Liver (tissue), 9 donors: ENCODE data around the gene APOH. TPM values are rescaled to one million over a fixed set of nuclear protein-coding genes. Genes with fewer than 3 reads are reported as not detected.
A peak's percentile ranks its signal among the peaks of the same experiment; 100 is the strongest.

Experiments used
- DNase-seq: peaks from one replicate; pipeline ENCODE4 v3.0.0-alpha.2; 2017; ENCODE audit warnings: low spot score
- H3K27ac ChIP-seq, 2 donors: one replicate each; pipeline ENCODE4 v1.7.0; 2013; ENCODE audit warnings: inconsistent platforms in 2 of 2, low read length in 2 of 2, control low read depth in 1 of 2, low read depth in 1 of 2, mild to moderate bottlenecking in 1 of 2
- H3K27me3 ChIP-seq, 4 donors: one replicate each; pipeline versions ENCODE4 v1.6.1 to v1.7.0; 2013; ENCODE audit warnings: low read length in 3 of 4, inconsistent platforms in 1 of 4, mild to moderate bottlenecking in 1 of 4, moderate library complexity in 1 of 4; ENCODE audit not compliant: control insufficient read depth in 4 of 4, insufficient read depth in 4 of 4
- H3K36me3 ChIP-seq, 4 donors: one replicate each; pipeline versions ENCODE4 v1.6.1 to v1.7.0; 2013; ENCODE audit warnings: low read length in 3 of 4, mild to moderate bottlenecking in 3 of 4, low read depth in 1 of 4, moderate library complexity in 1 of 4; ENCODE audit not compliant: control insufficient read depth in 4 of 4, insufficient read depth in 3 of 4
- H3K4me1 ChIP-seq, 4 donors: one replicate each; pipeline versions ENCODE4 v1.6.1 to v1.7.0; 2013; ENCODE audit warnings: low read length in 3 of 4, mild to moderate bottlenecking in 3 of 4, moderate library complexity in 1 of 4; ENCODE audit not compliant: control insufficient read depth in 4 of 4, insufficient read depth in 4 of 4
- H3K4me3 ChIP-seq, 3 donors: one replicate each; pipeline versions ENCODE4 v1.6.1 to v1.7.0; 2013; ENCODE audit warnings: low read length in 3 of 3, control low read depth in 1 of 3, low read depth in 1 of 3, mild to moderate bottlenecking in 1 of 3
- H3K9ac ChIP-seq, 2 donors: one replicate each; pipeline ENCODE4 v1.7.0; 2013; ENCODE audit warnings: low read length in 2 of 2, mild to moderate bottlenecking in 2 of 2, moderate library complexity in 2 of 2, control low read depth in 1 of 2, low read depth in 1 of 2
- H3K9me3 ChIP-seq, 4 donors: one replicate each; pipeline versions ENCODE4 v1.6.1 to v1.7.0; 2013; ENCODE audit warnings: low read length in 3 of 4; ENCODE audit not compliant: control insufficient read depth in 4 of 4
- EGR1 ChIP-seq, 2 donors: IDR thresholded peaks; 2 replicates each; pipeline ENCODE4 v1.6.1; 2016 to 2018; ENCODE audit warnings: antibody characterized with exemption in 2 of 2, low read depth in 2 of 2
- FOXA1 ChIP-seq: IDR thresholded peaks from 2 replicates; pipeline ENCODE4 v1.6.1; 2016; ENCODE audit warnings: antibody characterized with exemption
- FOXA2 ChIP-seq: IDR thresholded peaks from 2 replicates; pipeline ENCODE4 v1.6.1; 2016; ENCODE audit warnings: antibody characterized with exemption
- GABPA ChIP-seq, 2 donors: IDR thresholded peaks in 1 of 2; conservative IDR thresholded peaks in 1 of 2; 2 replicates each; pipeline ENCODE4 v1.6.1; 2016; ENCODE audit warnings: antibody characterized with exemption in 2 of 2, mild to moderate bottlenecking in 1 of 2, moderate library complexity in 1 of 2
- HNF4A ChIP-seq, 2 donors: conservative IDR thresholded peaks; 2 replicates each; pipeline ENCODE4 v1.6.1; 2016; ENCODE audit warnings: antibody characterized with exemption in 2 of 2, mild to moderate bottlenecking in 2 of 2
- HNF4G ChIP-seq: IDR thresholded peaks from 2 replicates; pipeline ENCODE4 v1.6.1; 2016; ENCODE audit warnings: antibody characterized with exemption
- JUND ChIP-seq, 2 donors: IDR thresholded peaks; 2 replicates each; pipeline ENCODE4 v1.6.1; 2016; ENCODE audit warnings: antibody characterized with exemption in 2 of 2
- NR2F2 ChIP-seq: IDR thresholded peaks from 2 replicates; pipeline ENCODE4 v1.6.1; 2016; ENCODE audit warnings: antibody characterized with exemption
- RAD21 ChIP-seq, 2 donors: IDR thresholded peaks; 2 replicates each; pipeline ENCODE4 v1.6.1; 2016; ENCODE audit warnings: antibody characterized with exemption in 2 of 2, mild to moderate bottlenecking in 2 of 2
- RXRA ChIP-seq, 2 donors: IDR thresholded peaks; 2 replicates each; pipeline ENCODE4 v1.6.1; 2017 to 2018; ENCODE audit warnings: antibody characterized with exemption in 2 of 2, mild to moderate bottlenecking in 1 of 2
- SP1 ChIP-seq: IDR thresholded peaks from 2 replicates; pipeline ENCODE4 v1.6.1; 2018; ENCODE audit warnings: antibody characterized with exemption, mild to moderate bottlenecking
- TAF1 ChIP-seq: conservative IDR thresholded peaks from 2 replicates; pipeline ENCODE4 v1.6.1; 2016; ENCODE audit warnings: antibody characterized with exemption, mild to moderate bottlenecking
- YY1 ChIP-seq: IDR thresholded peaks from 2 replicates; pipeline ENCODE4 v1.6.1; 2016; ENCODE audit warnings: antibody characterized with exemption, mild to moderate bottlenecking
- WGBS: extraction: QIAGEN DNeasy Blood & Tissue Kit; methylation state at CpG from one replicate; pipeline ENCODE4 v1.1.7; 2013; 5-methylcytosine and 5-hydroxymethylcytosine counted together
- polyA plus RNA-seq, 2 donors: library from polyadenylated mRNA; stranded (reverse) in 1 of 2; unstranded in 1 of 2; fragments of 200-250 nt in 1 of 2; fragments of >200 nt in 1 of 2; fragmentation: Nextera tagmentation in 1 of 2; extraction: Ambion mirVana in 1 of 2; gene quantifications; one replicate each; pipeline versions ENCODE4 v1.2.1 to v1.2.3, GENCODE V29; 2013 to 2015
- total RNA-seq, 2 donors: library from RNA; depleted of rRNA; stranded (reverse); fragments of >200 nt; gene quantifications; one replicate each; pipeline ENCODE4 v1.2.3, GENCODE V29; 2014
- TF ChIP-seq, protein P1 (sequence below): IDR thresholded peaks from 2 replicates; pipeline ENCODE4 v1.6.1; 2016; ENCODE audit warnings: antibody characterized with exemption, mild to moderate bottlenecking
- TF ChIP-seq, protein P2 (sequence below): IDR thresholded peaks from 2 replicates; pipeline ENCODE4 v1.6.1; 2016; ENCODE audit warnings: antibody characterized with exemption
- TF ChIP-seq, protein P3 (sequence below): IDR thresholded peaks from 2 replicates; pipeline ENCODE4 v1.6.1; 2016; ENCODE audit warnings: antibody characterized with exemption
- TF ChIP-seq, protein P4 (sequence below): IDR thresholded peaks from 2 replicates; pipeline ENCODE4 v1.6.1; 2016; ENCODE audit warnings: antibody characterized with exemption
- donor health status: healthy.
- donor health status: healthy.
- donor health status: healthy.
- donor health status: healthy.
- donor health status: healthy.

The APOH gene
- total and polyA plus RNA-seq, 4 donors, result 2,858 to 7,307 (median 5,841) TPM

DNA sequence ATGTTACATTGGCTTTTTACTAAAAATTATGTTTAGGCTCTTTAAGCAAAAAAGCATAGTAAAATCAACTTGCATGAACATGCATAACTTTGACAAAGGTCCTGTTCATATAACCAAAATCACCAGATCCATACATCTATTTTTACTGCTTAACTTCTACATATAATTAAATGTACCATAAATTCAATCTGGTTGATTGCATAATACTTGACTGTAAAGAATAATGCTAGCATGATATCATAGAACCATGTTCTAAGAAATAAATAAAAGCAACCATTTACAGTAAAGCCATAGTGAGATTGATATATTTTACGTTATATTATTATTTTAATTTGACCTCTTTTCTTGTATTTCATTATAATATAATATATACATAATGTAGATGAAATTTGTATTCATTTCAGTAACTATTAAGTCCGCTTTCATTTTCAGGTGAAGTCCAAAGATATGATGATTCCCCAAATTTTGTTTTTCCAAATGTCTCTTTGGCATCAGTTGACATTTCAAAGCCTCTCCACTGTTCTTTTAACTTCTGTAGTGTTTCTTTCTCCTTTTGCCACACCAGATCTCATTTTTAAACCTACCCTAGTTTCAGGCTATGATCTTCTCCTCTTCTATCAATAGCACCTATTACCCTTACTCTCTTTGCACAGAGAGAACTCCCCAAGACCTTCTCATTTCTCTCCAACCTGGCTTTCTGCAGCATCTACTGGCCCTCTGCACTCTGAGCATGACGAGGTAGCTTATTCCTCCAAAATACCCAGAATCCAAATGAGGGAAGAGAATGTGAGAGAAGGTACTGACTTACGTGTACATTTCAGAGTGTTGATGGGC, 1.8 kb downstream of the APOH start:
- H3K9ac ChIP-seq, result peak overlapping the region; percentile 66 to 92
- H3K4me1 ChIP-seq, result peaks cover 5 to 46% (median 37%) of the 10 kb centered on the region in 4 donors

DNA sequence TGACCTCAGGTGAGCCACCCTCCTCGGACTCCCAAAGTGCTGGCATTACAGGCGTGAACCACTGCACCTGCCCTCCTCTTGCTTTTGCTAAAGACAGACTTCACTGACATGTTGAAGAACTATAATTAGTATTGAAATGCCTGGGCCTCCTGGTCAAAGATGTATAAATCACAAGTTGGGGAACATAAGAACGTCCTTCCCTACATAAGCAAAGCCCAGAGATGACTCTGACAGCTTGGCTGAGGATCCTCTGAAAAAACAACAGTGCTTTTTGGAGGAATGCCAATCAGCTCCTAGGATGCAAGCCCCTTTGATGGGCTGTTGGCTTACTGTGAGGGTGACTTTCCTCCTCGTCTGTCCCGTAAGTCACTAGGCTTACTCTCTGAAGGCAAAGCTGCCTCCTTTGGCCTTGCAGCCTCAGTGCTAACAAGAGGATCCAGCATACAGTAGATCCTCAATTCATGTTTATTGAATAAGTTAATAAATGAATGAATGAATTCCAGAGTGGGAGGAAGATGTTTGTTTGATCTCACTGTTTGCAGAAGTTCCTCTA, 6.3 kb downstream of the APOH start:
- Histone ChIP-seq H3K36me3 (peaks cover 8 to 47% (median 43%) of the 10 kb centered on the region in 4 donors), H3K9ac (no peak overlapping the region), H3K4me1 (peaks cover 0 to 25% (median 14%) of the 10 kb centered on the region in 4 donors), H3K27ac (no peak overlapping the region), H3K27me3 (no peaks in the 10 kb centered on the region), H3K9me3 (no peaks in the 10 kb centered on the region), H3K4me3 (no peak overlapping the region)
- no peak for DNase-seq
- WGBS, result 77% methylated on average over 5 of the region's 5 CpGs
- TF ChIP-seq JUND (IDR thresholded peaks at IDR 0.05), result no peak

More for the DNA sequence above, 1.8 kb downstream of the APOH start:
- Histone ChIP-seq H3K27ac (peak overlapping the region; percentile 37 to 58), H3K9me3 (no peaks in the 10 kb centered on the region), H3K27me3 (no peaks in the 10 kb centered on the region), H3K36me3 (peaks cover 3 to 20% (median 18%) of the 10 kb centered on the region in 4 donors), H3K4me3 (peak overlapping the region; percentile 64 to 78 (median 77))
- DNase-seq, result no peak
- WGBS, result 37% methylated on average over 4 of the region's 4 CpGs
- TF ChIP-seq SP1 (no peak), YY1 (no peak), FOXA1 (no peak), NR2F2 (no peak), GABPA (IDR thresholded peaks at IDR 0.05 in 1 of 2, conservative IDR thresholded peaks at IDR 0.05 in 1 of 2) (no peak), HNF4A (conservative IDR thresholded peaks at IDR 0.05) (no peak), RXRA (IDR thresholded peaks at IDR 0.05) (no peak), EGR1 (IDR thresholded peaks at IDR 0.05; ENCODE audit: low read depth in 2 of 2) (no peak), JUND (IDR thresholded peaks at IDR 0.05) (no peak), RAD21 (IDR thresholded peaks at IDR 0.05) (no peak), HNF4G (no peak), TAF1 (no peak), FOXA2 (no peak)
- TF ChIP-seq, protein P1, sequence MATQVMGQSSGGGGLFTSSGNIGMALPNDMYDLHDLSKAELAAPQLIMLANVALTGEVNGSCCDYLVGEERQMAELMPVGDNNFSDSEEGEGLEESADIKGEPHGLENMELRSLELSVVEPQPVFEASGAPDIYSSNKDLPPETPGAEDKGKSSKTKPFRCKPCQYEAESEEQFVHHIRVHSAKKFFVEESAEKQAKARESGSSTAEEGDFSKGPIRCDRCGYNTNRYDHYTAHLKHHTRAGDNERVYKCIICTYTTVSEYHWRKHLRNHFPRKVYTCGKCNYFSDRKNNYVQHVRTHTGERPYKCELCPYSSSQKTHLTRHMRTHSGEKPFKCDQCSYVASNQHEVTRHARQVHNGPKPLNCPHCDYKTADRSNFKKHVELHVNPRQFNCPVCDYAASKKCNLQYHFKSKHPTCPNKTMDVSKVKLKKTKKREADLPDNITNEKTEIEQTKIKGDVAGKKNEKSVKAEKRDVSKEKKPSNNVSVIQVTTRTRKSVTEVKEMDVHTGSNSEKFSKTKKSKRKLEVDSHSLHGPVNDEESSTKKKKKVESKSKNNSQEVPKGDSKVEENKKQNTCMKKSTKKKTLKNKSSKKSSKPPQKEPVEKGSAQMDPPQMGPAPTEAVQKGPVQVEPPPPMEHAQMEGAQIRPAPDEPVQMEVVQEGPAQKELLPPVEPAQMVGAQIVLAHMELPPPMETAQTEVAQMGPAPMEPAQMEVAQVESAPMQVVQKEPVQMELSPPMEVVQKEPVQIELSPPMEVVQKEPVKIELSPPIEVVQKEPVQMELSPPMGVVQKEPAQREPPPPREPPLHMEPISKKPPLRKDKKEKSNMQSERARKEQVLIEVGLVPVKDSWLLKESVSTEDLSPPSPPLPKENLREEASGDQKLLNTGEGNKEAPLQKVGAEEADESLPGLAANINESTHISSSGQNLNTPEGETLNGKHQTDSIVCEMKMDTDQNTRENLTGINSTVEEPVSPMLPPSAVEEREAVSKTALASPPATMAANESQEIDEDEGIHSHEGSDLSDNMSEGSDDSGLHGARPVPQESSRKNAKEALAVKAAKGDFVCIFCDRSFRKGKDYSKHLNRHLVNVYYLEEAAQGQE, result no peak
- TF ChIP-seq, protein P2, sequence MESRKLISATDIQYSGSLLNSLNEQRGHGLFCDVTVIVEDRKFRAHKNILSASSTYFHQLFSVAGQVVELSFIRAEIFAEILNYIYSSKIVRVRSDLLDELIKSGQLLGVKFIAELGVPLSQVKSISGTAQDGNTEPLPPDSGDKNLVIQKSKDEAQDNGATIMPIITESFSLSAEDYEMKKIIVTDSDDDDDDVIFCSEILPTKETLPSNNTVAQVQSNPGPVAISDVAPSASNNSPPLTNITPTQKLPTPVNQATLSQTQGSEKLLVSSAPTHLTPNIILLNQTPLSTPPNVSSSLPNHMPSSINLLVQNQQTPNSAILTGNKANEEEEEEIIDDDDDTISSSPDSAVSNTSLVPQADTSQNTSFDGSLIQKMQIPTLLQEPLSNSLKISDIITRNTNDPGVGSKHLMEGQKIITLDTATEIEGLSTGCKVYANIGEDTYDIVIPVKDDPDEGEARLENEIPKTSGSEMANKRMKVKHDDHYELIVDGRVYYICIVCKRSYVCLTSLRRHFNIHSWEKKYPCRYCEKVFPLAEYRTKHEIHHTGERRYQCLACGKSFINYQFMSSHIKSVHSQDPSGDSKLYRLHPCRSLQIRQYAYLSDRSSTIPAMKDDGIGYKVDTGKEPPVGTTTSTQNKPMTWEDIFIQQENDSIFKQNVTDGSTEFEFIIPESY, result no peak
- TF ChIP-seq, protein P3, sequence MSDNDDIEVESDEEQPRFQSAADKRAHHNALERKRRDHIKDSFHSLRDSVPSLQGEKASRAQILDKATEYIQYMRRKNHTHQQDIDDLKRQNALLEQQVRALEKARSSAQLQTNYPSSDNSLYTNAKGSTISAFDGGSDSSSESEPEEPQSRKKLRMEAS, result no peak
- TF ChIP-seq, protein P4, sequence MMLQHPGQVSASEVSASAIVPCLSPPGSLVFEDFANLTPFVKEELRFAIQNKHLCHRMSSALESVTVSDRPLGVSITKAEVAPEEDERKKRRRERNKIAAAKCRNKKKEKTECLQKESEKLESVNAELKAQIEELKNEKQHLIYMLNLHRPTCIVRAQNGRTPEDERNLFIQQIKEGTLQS, result no peak
